NK-92 (cell line): ENCODE results near the gene AFF2.
"Not testable (repeated sequence)": the region's sequence is repeated elsewhere in the genome, so short reads cannot be mapped to it uniquely, and the experiment has no call there.

Source experiments
- DNase-seq: peaks from one replicate; lab custom pipeline; 2025; ENCODE audit not compliant: unreplicated experiment; lab: John Stamatoyannopoulos, UW

AFF2 gene

GRCh38 chrX:148823986-148824385 is 323.6 kb downstream of the AFF2 start:
- DNase-seq: no peak

GRCh38 chrX:148825696-148826095 is 325.3 kb downstream of the AFF2 start:
- no peak for DNase-seq

- no peak for DNase-seq
Measured at GRCh38 chrX:148836741-148837140, 336.3 kb downstream of the AFF2 start.

- DNase-seq: no peak
Measured at GRCh38 chrX:148850631-148851030, 350.2 kb downstream of the AFF2 start.

- DNase-seq: no peak
Measured at GRCh38 chrX:148854306-148854705, 353.9 kb downstream of the AFF2 start.

GRCh38 chrX:148856505-148856904 is 356.1 kb downstream of the AFF2 start:
- DNase-seq: no peak

- no peak for DNase-seq
Measured at GRCh38 chrX:148865277-148866210, 365.1 kb downstream of the AFF2 start.

GRCh38 chrX:148867596-148867995 is 367.2 kb downstream of the AFF2 start:
- DNase-seq: no peak

GRCh38 chrX:148871422-148872160 is 371.2 kb downstream of the AFF2 start:
- DNase-seq: no peak

GRCh38 chrX:148872161-148872535 is 371.7 kb downstream of the AFF2 start:
- DNase-seq: no peak

GRCh38 chrX:148872881-148873280 is 372.5 kb downstream of the AFF2 start:
- no peak for DNase-seq

- DNase-seq: no peak
Measured at GRCh38 chrX:148874636-148875246, 374.3 kb downstream of the AFF2 start.

GRCh38 chrX:148878371-148878770 is 378.0 kb downstream of the AFF2 start:
- no peak for DNase-seq

GRCh38 chrX:148885203-148885602 is 384.8 kb downstream of the AFF2 start:
- DNase-seq: no peak

GRCh38 chrX:148893395-148893794 is 393.0 kb downstream of the AFF2 start:
- no peak for DNase-seq

- no peak for DNase-seq
Measured at GRCh38 chrX:148902581-148902980, 402.2 kb downstream of the AFF2 start.

- DNase-seq: no peak
Measured at GRCh38 chrX:148903176-148903575, 402.8 kb downstream of the AFF2 start.

- no peak for DNase-seq
Measured at GRCh38 chrX:148904421-148905111, 404.1 kb downstream of the AFF2 start.

- no peak for DNase-seq
Measured at GRCh38 chrX:148905400-148905799, 405.0 kb downstream of the AFF2 start.

- not testable (repeated sequence) for DNase-seq
Measured at GRCh38 chrX:148906628-148907027, 406.2 kb downstream of the AFF2 start.

GRCh38 chrX:148909758-148910157 is 409.3 kb downstream of the AFF2 start:
- DNase-seq: no peak
